Neural progenitor cell (in vitro differentiated cells): Measurements from ENCODE around the gene CACNA2D4. TPM values are rescaled to one million over a fixed set of nuclear protein-coding genes. Genes with fewer than 3 reads are reported as not detected.
A peak's percentile ranks its signal among the peaks of the same experiment; 100 is the strongest.

Source experiments
- DNase-seq: peaks from one replicate; pipeline ENCODE4 v3.0.0-alpha.2; 2016; ENCODE audit warnings: low spot score
- H2AFZ ChIP-seq: fragments of 200-600 bp; sonication (generic); replicated peaks from 2 replicates; pipeline ENCODE4 v1.6.1; 2016; ENCODE audit warnings: antibody characterized with exemption
- H3F3A ChIP-seq: fragments of 200-600 bp; sonication (generic); 2 replicates; pipeline ENCODE4 v1.6.1; 2016; ENCODE audit warnings: antibody characterized with exemption, low read depth
- H3K27ac ChIP-seq: fragments of 200-600 bp; sonication (generic); 2 replicates; pipeline ENCODE4 v1.5.1; 2016; ENCODE audit warnings: mild to moderate bottlenecking
- H3K27me3 ChIP-seq: fragments of 200-600 bp; sonication (generic); 2 replicates; pipeline ENCODE4 v1.6.1; 2016; ENCODE audit warnings: mild to moderate bottlenecking, moderate library complexity
- H3K36me3 ChIP-seq: fragments of 200-600 bp; sonication (generic); 2 replicates; pipeline ENCODE4 v1.5.1; 2016
- H3K4me1 ChIP-seq: fragments of 200-600 bp; sonication (generic); 2 replicates; pipeline ENCODE4 v1.6.1; 2016; ENCODE audit warnings: mixed run types
- H3K4me2 ChIP-seq: fragments of 200-600 bp; sonication (generic); 2 replicates; pipeline ENCODE4 v1.6.1; 2016
- H3K4me3 ChIP-seq: fragments of 200-600 bp; sonication (generic); 2 replicates; pipeline ENCODE4 v1.5.1; 2016
- H3K79me2 ChIP-seq: fragments of 200-600 bp; sonication (generic); 2 replicates; pipeline ENCODE4 v1.6.1; 2016; ENCODE audit warnings: low read depth
- H3K9ac ChIP-seq: fragments of 200-600 bp; sonication (generic); 2 replicates; pipeline ENCODE4 v1.6.1; 2016
- H3K9me3 ChIP-seq: fragments of 200-600 bp; sonication (generic); 2 replicates; pipeline ENCODE4 v1.5.1; 2016; ENCODE audit warnings: low read depth
- H4K20me1 ChIP-seq: fragments of 200-600 bp; sonication (generic); 2 replicates; pipeline ENCODE4 v1.6.1; 2016; ENCODE audit warnings: low read depth
- H3K27ac Mint-ChIP-seq: 3 replicates; pipeline ENCODE4 v1.8.0; 2021; ENCODE audit warnings: mixed read lengths
- H3K27me3 Mint-ChIP-seq: 2 replicates; pipeline ENCODE4 v1.8.0; 2022; ENCODE audit warnings: low read depth, mild to moderate bottlenecking, inconsistent platforms, moderate library complexity, mixed read lengths; ENCODE audit not compliant: insufficient read depth
- H3K36me3 Mint-ChIP-seq: 3 replicates; pipeline ENCODE4 v1.8.0; 2021; ENCODE audit warnings: mixed read lengths
- H3K4me1 Mint-ChIP-seq: 3 replicates; pipeline ENCODE4 v1.8.0; 2021; ENCODE audit warnings: mixed read lengths
- H3K4me3 Mint-ChIP-seq: 3 replicates; pipeline ENCODE4 v1.8.0; 2021; ENCODE audit warnings: mild to moderate bottlenecking, moderate library complexity, mixed read lengths
- H3K9me3 Mint-ChIP-seq: 3 replicates; pipeline ENCODE4 v1.8.0; 2020; ENCODE audit warnings: mixed read lengths
- CTCF ChIP-seq: fragments of 200-600 bp; sonication (generic); IDR thresholded peaks from 2 replicates; pipeline ENCODE4 v1.5.1; 2017; ENCODE audit warnings: antibody characterized with exemption, mild to moderate bottlenecking
- EZH2 ChIP-seq: fragments of 200-600 bp; sonication (generic); IDR thresholded peaks from 2 replicates; pipeline ENCODE4 v1.6.1; 2017; ENCODE audit warnings: antibody characterized with exemption, mild to moderate bottlenecking, moderate library complexity
- EZH2phosphoT487 ChIP-seq: fragments of 200-600 bp; sonication (generic); IDR thresholded peaks from 2 replicates; pipeline ENCODE4 v1.6.1; 2017; ENCODE audit warnings: antibody characterized with exemption
- total RNA-seq: library from RNA; depleted of rRNA; stranded (reverse); fragments of >200 nt; gene quantifications from 2 replicates; pipeline ENCODE4 v1.2.3, GENCODE V29; 2015; ENCODE audit warnings: low replicate concordance

CACNA2D4 gene
- total RNA-seq, 1 donor from 2014 or later = 3.0 TPM

- Histone ChIP-seq H3K9me3 (no peaks in the 10 kb centered on the region), H3K27ac (no peak overlapping the region), H3K4me1 (peaks cover 25% of the 10 kb centered on the region), H3K36me3 (no peaks in the 10 kb centered on the region), H2AFZ (no peak overlapping the region), H4K20me1 (no peaks in the 10 kb centered on the region), H3K27me3 (peaks cover 44% of the 10 kb centered on the region), H3K4me3 (no peak overlapping the region), H3F3A (no peaks in the 10 kb centered on the region), H3K4me2 (no peak overlapping the region), H3K9ac (no peak overlapping the region), H3K79me2 (no peaks in the 10 kb centered on the region)
- Mint-ChIP-seq H3K4me1 (peaks cover 26% of the 10 kb centered on the region), H3K27me3 (peaks cover 36% of the 10 kb centered on the region), H3K4me3 (no peak overlapping the region), H3K36me3 (no peaks in the 10 kb centered on the region), H3K9me3 (no peaks in the 10 kb centered on the region), H3K27ac (no peak overlapping the region)
- no peak for DNase-seq
- no peak for TF ChIP-seq EZH2phosphoT487
- no peak for TF ChIP-seq EZH2
- no peak for TF ChIP-seq CTCF
Observed at GRCh38 chr12:1823237-1823636, 95.2 kb downstream of the CACNA2D4 start.

GRCh38 chr12:1822699-1823098 lies 95.8 kb downstream of the CACNA2D4 start:
- no peak for DNase-seq
- no peak overlapping the region for H3K4me2 ChIP-seq
- peaks cover 26% of the 10 kb centered on the region for H3K4me1 Mint-ChIP-seq
- H3K36me3 Mint-ChIP-seq = no peaks in the 10 kb centered on the region
- H3F3A ChIP-seq = no peaks in the 10 kb centered on the region
- no peak overlapping the region for H3K27ac ChIP-seq
- TF ChIP-seq EZH2phosphoT487 (no peak), EZH2 (no peak), CTCF (no peak)
- no peak overlapping the region for H3K4me3 Mint-ChIP-seq
- no peak overlapping the region for H3K4me3 ChIP-seq
- no peak overlapping the region for H3K9ac ChIP-seq
- H2AFZ ChIP-seq = no peak overlapping the region
- H4K20me1 ChIP-seq = no peaks in the 10 kb centered on the region
- H3K27me3 ChIP-seq = peaks cover 44% of the 10 kb centered on the region
- H3K36me3 ChIP-seq = no peaks in the 10 kb centered on the region
- peak overlapping the region; percentile 37 for H3K27ac Mint-ChIP-seq
- H3K4me1 ChIP-seq = peaks cover 25% of the 10 kb centered on the region
- H3K9me3 ChIP-seq = no peaks in the 10 kb centered on the region
- H3K27me3 Mint-ChIP-seq = peaks cover 36% of the 10 kb centered on the region
- no peaks in the 10 kb centered on the region for H3K79me2 ChIP-seq
- no peaks in the 10 kb centered on the region for H3K9me3 Mint-ChIP-seq

GRCh38 chr12:1821805-1822204 lies 96.6 kb downstream of the CACNA2D4 start:
- no peak overlapping the region for H3K9ac ChIP-seq
- no peaks in the 10 kb centered on the region for H3K36me3 ChIP-seq
- H3K4me2 ChIP-seq = no peak overlapping the region
- Mint-ChIP-seq H3K4me3 (no peak overlapping the region), H3K36me3 (no peaks in the 10 kb centered on the region), H3K27ac (no peak overlapping the region), H3K4me1 (peaks cover 26% of the 10 kb centered on the region), H3K27me3 (peaks cover 36% of the 10 kb centered on the region), H3K9me3 (no peaks in the 10 kb centered on the region)
- peak; percentile 23 for DNase-seq
- H3K79me2 ChIP-seq = no peaks in the 10 kb centered on the region
- peaks cover 44% of the 10 kb centered on the region for H3K27me3 ChIP-seq
- no peak overlapping the region for H3K4me3 ChIP-seq
- no peak for TF ChIP-seq EZH2
- TF ChIP-seq CTCF = no peak
- no peak for TF ChIP-seq EZH2phosphoT487
- no peaks in the 10 kb centered on the region for H3K9me3 ChIP-seq
- no peaks in the 10 kb centered on the region for H3F3A ChIP-seq
- H2AFZ ChIP-seq = no peak overlapping the region
- H3K4me1 ChIP-seq = peaks cover 24% of the 10 kb centered on the region
- H3K27ac ChIP-seq = no peak overlapping the region
- no peaks in the 10 kb centered on the region for H4K20me1 ChIP-seq
